SKM-1 (cell line): ENCODE data around the gene BBLN.
"Not testable (repeated sequence)": the region's sequence is repeated elsewhere in the genome, so short reads cannot be mapped to it uniquely, and the experiment has no call there.

Source experiments
- DNase-seq: peaks from one replicate; lab custom pipeline; 2025; ENCODE audit not compliant: unreplicated experiment; lab: John Stamatoyannopoulos, UW

BBLN gene, protein sequence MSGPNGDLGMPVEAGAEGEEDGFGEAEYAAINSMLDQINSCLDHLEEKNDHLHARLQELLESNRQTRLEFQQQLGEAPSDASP

DNA sequence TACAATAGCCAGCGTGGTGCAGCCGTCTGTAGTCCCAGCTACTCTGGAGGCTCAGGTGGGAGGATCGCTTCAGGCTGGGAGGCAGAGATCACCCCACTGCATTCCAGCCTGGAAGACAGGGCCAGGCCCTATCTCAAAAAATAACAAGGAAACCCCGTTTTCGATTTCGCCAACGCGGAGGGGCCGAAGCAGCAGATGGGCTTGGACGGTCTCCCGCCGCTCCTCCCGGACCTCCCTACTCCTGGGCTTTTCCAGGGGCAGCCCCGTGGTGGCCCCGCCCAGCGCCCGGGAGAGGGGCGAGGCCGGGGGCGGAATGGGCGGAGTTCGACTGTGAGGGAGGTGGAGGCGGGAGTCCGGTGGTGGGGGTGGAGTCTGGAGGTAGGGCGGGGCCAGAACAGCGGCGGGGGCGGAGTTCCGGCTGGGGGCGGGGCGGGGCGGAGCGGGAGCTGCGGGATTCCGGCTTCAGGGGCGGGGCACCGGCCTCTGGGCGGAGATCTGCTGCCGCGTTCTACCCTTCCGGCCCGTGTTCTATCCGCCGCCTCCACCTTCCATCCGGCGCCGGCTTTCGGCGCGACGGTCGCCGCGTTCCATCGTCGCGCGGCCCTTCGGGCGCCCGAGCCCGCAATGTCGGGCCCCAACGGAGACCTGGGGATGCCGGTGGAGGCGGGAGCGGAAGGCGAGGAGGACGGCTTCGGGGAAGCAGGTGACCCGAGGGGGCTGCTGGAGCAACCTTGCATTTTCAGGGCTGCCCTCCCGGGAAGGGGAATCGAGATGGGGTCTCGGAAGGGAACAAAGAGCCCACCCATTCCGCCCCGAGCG lies at the start of gene BBLN:
BBLN (plus strand) TSS at position 482 of the 819 bp plus-strand sequence; CDS start at position 625, 143 bp downstream.
- peak; percentile 82 for DNase-seq

DNA sequence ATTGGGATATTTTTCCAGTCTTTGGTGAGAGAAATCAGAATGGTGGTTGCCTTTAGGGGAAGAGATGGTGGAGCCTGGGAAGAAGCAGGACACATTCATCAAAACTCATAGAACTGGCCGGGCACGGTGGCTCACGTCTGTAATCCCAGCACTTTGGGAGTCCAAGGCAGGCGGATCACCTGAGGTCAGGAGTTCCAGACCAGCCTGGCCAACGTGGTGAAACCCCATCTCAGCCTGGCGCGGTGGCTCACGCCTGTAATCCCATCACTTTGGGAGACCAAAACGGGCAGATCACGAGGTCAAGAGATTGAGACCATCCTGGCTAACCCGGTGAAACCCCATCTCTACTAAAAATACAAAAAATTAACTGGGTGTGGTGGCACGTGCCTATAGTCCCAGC lies 48.3 kb upstream of the BBLN start:
- DNase-seq: not testable (repeated sequence)

DNA sequence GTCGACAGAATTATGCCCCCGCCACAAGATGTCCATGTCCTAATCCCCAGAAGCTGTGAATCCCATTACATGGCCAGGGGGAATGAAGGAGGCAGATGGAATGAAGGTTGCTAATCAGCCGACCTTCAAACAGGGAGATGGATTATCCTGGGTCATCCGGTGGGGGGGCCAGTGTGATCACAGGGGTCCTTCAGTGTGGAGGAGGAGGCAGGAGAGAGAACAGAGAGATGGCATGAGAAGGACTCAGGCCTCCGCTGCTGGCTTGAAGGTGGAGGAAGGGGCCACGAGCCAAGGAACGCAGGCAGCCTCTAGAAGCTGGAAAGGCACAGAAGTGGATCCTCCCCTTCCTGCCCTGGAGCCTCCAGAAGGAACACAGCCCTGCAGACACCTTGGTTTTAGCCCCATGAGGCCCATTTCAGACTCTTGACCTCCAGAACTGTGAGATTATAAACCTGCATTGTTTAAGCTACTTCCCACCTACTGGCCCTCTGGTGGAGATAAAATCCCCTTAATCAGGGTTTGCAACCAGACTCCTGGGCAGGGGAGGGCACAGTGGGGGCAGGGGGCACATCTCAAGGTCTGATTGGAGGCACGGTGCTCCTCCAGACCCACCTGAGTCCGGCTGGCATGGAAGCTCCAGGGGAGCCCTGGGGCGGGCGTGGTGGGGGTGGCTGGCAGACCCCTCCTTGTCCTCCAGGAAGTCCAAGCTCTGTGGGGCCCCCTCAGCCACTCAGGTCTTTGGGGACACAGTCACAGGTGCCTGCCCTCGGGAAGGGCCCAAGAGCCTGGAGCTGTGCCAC lies 46.3 kb upstream of the BBLN start:
- DNase-seq: no peak

DNA sequence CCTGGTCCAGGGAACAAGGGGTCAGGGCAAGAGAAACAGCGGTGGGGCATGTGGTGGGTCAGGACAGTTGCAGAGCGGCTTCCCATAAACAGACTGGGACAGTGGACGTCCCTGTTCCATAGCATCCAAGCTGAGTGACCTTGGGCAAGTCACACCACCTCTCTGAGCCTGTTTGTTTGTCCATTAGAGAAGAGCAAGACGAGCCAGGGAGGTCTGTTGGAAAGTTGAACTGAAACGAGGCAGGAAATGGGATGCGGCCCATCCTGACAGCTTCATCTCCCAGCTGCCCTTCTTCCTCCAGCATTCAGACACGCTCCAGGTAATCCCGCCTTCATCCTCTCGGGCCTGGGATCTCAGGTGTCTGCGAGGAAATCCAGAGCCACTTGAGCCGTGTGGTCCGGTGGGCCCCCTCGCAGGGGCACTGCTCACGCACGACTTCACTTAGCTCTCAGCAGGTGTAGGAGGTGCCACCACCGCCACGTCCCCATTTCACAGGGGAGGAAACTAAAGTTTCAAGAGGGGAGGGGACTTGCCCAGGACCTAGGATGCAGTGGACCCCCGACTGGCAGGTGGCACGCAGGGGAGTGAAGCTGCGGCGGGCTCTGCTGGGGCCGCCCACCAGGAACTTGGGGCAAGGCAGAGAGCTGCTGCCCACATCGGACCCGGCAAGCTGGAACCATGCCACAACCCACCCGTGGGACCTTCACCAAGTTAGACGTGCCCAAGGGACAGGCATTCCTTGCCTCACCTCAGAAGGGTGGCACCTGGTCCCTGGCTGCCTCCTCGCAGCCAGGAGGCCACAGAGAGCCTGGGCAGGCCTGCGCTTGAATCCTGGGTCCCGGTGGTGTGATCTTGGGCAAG lies 45.5 kb upstream of the BBLN start:
- DNase-seq: no peak

DNA sequence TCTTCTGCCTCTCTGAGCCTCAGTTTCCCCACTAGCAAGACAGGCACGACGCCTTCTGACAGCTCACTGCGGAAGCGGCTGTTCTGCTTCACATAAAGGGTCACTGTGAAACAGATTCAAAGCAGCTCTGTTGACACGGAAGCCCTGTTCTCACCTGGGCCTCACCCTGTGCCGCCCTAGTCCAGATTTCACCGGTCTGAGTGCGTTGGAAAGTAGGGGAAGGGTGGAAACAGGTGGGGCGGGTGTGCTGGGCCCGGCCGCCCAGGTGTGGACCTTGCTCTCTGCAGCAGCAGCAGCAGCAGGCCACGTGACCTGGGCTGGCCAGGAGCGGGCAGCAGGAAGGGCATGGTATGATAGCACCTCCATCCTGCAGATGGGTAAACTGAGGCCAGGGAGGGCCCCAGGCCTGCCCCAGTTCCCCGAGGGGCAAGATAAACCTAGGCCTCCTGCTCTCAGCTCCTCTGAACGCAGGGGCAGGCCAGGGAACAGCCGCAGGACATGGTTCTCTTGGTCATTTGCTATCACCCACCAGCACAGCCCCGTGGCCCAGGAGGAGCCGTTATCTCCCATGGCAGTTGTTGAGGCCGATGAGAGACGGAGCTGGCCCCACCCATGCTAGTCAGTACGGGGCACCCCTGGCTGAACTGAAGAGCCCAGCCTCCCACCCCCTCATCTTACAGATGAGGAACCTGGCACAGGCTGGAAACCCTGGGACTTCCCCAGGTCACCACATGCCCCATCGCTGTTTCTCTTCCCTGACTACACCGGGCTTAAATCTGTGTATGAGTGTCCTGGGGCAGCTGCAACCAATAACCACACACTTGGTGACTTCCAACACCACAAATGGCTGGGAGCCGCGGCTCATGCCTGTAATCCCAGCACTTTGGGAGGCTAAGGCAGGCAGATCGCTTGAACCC lies 44.6 kb upstream of the BBLN start:
- DNase-seq: no peak

DNA sequence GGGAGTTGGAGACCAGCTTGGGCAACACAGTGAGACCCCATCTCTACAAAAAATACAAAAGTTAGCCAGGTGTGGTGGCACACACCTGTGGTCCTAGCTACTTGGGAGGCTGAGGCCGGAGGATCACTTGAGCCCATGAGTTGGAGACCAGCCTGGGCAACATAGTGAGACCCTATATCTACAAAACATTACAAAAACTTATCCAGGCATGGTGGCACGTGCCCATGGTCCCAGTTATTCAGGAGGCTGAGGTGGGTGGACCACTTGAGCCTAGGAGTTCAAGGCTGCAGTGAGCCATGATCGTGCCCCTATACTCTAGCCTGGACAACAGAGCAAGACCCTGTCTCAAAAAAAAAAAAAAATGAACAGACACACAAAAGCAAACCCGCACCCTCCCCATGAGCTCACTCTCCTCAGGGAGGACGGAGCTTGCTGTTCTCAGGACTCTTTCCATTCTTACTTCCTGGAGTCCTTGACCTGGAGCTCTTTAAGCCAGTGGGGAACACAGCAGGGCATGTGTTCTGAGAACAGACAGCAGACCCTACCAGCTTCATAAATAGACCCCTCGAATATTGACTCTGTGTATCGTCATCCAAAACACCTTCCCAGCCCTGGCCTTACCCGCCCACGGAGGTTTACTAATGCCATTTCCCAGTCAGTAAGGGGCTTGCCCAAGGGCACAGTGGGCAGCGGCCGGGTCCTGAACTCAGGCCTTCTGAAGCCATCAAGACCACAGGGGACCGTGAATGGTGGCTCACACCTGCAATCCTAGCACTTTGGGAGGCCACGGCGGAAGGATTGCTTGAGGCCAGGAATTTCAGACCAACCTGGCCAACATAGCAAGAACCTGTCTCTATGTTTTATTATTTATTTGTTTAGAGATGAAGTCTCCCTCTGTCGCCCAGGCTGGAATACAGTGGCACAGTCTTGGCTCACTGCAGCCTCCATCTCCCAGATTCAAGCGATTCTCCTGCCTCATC lies 43.7 kb upstream of the BBLN start:
- DNase-seq: no peak

DNA sequence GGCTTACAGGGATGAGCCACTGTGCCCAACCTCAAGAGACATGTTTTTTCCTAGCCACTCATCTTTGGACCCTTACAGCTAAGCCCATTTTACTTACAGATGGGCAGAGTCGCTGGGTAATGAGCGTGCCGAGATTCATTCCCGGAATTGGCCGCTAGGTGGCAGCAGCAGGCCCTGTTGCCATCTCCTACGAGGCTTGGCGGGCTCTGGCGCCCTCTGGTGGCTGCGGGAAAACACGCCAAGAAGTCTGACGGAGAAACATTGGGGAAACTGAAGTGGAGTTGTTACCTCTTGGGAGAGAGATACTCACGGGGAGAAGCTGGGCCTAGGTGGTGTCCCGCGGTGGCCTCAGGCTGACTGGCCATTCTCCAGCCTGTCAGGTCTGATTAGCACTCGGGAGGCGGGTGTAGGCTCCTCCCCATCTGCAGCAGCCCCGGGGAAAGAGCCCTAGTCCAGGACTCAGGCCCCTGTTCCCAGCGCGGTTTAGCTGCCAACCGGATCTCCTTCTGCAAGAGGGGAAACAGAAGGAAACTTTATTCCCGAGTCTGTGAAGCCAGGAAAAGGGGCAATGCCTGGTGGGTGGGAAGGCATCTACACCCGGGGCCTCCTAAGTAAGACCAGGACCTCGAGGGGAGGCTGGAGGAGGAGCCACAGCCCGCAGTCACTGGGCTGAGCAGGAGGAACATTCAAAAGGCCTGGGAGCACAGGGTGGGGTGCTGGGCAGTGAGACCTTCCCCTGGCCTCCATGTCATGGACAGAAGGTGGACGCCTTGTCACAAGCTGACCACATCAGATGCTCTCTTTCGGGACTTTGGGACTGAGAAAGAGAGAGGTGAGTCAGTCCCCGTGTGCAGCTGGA lies 42.2 kb upstream of the BBLN start:
- DNase-seq: peak; percentile 80

DNA sequence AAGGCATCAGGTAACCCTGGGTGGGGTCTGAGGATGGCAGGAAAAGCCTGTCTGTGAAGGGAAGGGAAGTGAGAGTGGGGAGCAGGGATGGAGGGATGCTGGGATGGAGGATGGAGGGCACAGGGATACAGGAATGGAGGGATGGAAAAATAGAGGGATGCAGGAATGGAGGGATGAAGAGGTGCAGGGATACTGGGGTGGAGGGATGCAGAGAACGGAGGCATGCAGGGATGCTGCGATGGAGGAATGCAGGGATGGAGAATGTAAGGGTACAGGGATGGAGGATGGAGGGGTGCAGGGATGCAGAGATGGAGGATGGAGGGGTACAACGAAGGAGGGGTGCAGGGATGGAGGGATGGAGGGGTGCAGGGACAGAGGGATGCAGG lies 41.6 kb upstream of the BBLN start:
- no peak for DNase-seq

DNA sequence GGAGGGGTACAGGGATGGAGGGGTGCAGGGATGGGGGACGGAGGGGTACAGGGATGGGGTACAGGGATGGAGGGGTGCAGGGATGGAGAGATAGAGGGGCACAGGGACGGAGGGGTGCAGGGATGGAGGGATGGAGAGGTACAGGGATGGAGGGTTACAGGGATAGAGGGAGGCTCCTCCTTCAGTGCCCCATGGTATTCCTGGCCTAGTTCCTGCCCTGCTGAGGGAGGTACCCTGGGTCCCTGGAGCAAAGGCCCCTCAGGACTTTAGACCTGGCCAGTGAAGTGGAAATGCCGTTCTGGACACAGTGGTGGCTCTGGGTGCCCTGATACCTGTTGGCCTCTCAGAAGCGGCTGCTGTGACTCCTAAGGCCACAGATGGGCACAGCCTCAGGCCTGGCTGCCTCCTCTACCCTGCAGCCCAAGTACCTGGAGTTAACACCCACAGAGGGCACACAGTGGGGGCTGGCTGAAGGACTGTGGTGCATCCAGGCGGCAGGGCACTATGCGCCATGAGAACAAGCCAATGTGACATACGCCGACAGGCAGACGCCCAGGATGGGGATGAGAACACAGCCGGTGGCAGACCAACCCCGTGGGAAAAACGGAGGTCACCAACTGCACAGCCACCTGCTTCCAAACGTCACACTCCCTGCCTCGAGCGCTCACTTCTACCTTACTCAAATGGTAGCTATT lies 40.9 kb upstream of the BBLN start:
- DNase-seq: no peak

DNA sequence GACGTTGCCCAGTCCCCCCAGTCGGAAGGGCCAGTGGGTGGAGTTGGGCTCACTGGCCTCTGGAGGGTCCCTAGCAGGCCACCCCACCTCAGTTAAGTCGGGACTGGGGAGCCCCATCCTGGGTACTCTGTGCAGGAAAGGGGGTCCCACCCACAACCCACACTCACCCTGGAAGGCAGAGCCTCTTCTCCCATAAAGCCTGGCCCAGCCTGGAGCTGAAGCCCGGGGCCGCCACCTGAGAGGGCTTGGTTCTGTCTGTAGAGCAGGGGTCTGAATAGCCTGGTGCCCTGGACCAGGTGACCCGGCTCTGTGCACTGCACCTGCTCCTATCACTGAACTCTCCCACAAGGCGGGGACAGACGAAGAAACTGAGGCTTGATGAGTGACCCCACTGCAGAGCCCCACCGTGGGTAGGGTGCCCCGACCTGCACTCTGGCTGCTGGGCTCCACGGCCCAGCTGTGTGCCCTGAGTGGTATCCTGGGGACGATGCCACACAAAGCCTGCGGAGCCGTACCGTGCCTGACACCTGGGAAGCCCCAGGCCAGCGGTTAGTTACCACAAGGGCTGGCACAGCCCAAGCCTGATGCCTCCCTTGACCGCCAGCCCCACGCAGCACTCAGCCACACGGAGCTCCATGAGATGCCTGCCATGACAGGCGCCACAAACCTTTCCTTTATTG lies 39.9 kb upstream of the BBLN start:
- DNase-seq: no peak

DNA sequence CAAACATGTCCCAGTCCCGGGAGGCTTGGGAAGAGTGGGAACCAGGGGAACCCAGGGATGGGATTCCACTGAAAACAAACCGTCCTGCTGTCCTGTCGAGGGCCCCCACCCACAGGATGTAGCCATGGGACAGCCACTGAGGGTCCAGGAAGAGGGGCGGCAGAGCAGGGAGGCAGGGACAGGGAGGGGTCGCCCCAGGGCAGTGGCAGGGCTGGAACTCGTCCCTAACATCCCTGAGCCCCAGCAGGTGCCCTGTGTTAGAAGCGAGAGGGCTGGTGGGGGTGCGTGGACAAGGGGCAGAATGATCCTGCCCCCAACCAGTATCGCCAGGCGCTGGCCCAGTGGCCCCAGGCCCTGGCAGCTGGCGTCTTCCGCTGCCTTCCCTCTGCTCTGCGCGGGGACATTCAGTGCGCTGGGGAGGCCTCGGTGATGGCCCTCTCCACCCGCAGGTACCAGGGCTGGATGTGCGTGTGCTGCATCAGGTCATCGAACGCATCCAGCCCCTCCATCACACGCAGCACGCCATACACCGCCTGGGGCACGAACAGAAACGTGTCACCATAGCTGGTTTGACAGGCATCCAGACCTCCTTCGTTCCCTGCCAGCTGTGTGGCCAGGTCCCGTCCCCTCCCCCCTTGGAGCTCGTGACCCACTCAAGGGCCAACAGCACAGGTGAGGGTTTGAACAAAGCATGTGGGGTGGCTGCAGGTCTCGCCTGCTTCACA lies 39.2 kb upstream of the BBLN start:
- DNase-seq: no peak

DNA sequence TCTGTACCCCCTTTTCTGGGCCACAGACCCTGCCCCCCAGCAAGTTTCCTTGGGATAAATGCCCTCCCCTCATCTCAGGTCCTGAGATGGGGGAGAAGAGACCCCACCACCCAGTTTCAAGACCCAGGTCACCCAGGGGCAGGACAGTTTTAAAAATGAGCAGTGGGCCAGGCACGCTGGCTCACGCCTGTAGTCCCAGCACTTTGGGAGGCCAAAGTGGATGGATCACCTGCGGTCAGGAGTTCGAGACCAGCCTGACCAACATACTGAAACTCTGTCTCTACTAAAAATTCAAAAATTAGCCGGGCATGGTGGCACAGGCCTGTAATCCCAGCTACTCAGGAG lies 38.6 kb upstream of the BBLN start:
- DNase-seq: no peak

DNA sequence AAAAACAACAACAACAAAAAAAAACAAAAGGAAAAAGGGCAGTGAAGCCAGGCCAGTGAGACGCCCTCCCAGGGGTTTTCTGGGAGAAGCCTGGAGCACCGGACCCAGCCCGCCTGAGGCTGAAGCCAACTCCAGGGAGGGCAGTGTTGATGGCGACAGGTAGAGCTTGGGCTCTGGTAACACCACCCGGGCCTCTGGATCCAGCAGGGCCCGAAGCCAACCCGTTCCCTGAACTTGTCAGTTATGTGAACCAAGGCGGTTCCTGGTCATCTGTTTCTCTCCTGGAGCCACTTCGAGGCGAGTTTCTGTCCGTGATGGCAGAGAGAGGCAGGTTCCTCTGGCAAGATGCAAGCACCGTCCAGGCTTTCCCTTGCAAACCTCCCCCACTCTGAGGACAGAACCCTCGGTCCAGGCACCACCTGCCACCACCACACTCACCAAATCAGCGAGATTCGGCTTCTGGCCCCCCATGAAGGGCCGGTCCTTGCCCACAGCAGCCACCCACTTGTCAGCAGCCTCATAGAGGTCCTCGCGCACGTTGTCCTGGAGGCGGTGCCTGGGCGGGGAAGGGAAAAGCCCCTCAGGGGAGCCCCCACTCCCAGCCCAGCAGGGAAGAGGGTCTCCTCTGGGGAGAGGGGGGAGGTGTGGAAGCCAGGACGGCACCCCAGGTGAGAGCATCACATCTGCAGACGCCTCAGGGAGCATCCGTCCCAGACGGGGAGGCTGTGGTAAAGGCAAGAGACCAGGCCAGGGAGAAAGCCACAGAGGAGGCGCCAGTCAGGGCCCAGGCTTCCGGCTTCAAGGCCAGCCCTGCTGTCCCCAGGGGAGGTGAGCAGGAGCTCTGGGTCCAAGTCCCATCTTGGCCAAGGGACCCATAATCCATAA lies 37.9 kb upstream of the BBLN start:
- DNase-seq: no peak

DNA sequence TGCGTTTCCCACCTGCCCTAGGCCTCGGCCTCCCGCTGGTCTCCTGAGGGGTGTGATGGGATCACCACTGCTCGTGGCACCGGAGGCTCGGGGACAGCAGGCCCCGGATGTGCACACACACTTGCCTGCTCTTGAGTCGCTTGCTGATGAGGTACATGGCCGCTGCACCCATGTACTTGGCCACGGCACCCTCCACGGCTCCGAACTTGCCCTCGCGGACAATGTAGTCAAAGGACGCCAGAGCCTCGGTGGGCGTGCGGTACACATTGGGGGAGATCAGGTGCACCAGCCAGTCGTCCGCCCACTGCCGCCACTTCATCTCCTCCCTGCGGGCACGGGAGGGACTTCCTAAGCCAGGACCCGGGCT lies 37.3 kb upstream of the BBLN start:
- no peak for DNase-seq

DNA sequence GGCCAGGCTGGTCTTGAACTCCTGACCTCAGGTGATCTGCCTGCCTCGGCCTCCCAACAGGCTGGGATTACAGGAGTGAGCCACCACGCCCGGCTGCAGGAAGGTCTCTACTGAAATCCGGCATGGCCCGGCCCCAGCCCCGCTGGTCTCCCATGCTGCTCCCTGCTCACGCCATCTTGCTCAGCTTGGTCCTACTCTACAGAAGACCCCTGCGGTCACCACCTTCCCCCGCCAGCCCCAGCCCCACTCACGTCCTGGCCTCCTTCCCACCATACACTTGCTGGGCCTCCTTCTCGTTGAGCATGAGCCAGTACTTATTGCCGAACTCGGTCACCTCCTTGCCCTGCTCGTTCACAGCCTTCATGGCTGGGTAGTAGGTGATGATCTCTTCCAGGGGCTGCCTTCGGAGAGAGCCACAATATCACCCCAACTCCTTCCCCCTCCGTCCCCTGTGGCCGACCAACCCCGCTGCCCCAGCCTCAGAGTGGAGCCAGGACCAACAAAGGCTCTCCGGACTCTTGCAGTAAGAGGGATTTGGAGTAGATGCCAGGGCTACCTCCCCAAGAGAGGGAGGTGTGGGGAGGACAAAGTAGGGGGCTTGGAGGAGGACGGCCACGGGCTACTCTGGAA lies 36.5 kb upstream of the BBLN start:
- DNase-seq: no peak
